Epithelial cell of proximal tubule (primary cell): ENCODE data around the gene ABCC2. TPM values are rescaled to one million over a fixed set of nuclear protein-coding genes. Genes with fewer than 3 reads are reported as not detected.

ENCODE experiments used
- DNase-seq: peaks from one replicate; pipeline ENCODE4 v3.0.0-alpha.2; 2011; ENCODE audit warnings: low read depth
- H3K4me3 ChIP-seq: 2 replicates; pipeline ENCODE4 v1.5.1; 2011; ENCODE audit warnings: low read depth, mild to moderate bottlenecking, low read length
- CTCF ChIP-seq: conservative IDR thresholded peaks from 2 replicates; pipeline ENCODE4 v1.5.1; 2012; ENCODE audit warnings: low read depth, mild to moderate bottlenecking, low read length
- total RNA-seq: library from RNA; depleted of rRNA; stranded (reverse); fragments of >200 nt; gene quantifications from 2 replicates; pipeline ENCODE4 v1.2.3, GENCODE V29; 2015

The ABCC2 gene
- total RNA-seq, 1 donor from 2014 or later = 0.17 TPM

GRCh38 chr10:99841746-99842145 lies 59.3 kb downstream of the ABCC2 start:
- no peak for DNase-seq
- TF ChIP-seq CTCF = no peak
- no peak overlapping the region for H3K4me3 ChIP-seq

- no peak for DNase-seq
- no peak overlapping the region for H3K4me3 ChIP-seq
- no peak for TF ChIP-seq CTCF
Measured at GRCh38 chr10:99843310-99843709, 60.9 kb downstream of the ABCC2 start.

GRCh38 chr10:99844433-99844955 lies 62.1 kb downstream of the ABCC2 start:
- no peak for TF ChIP-seq CTCF
- DNase-seq = no peak

GRCh38 chr10:99845837-99846382 lies 63.5 kb downstream of the ABCC2 start:
- peak; percentile 94 for TF ChIP-seq CTCF
- peak; percentile 52 for DNase-seq
- H3K4me3 ChIP-seq = no peak overlapping the region

More at GRCh38 chr10:99844433-99844955, 62.1 kb downstream of the ABCC2 start:
- H3K4me3 ChIP-seq = no peak overlapping the region

- no peak overlapping the region for H3K4me3 ChIP-seq
- no peak for DNase-seq
- no peak for TF ChIP-seq CTCF
Measured at GRCh38 chr10:99849057-99849456, 66.6 kb downstream of the ABCC2 start.

GRCh38 chr10:99849536-99849935 lies 67.1 kb downstream of the ABCC2 start:
- no peak overlapping the region for H3K4me3 ChIP-seq
- TF ChIP-seq CTCF = no peak
- DNase-seq = no peak
